NOMO-1 treated with dmso at 0.1 percent for 144 hours (cell line): ENCODE measurements around the gene CENPX.

ENCODE experiments used
- DNase-seq: peaks from one replicate; lab custom pipeline; 2025; ENCODE audit not compliant: unreplicated experiment; lab: John Stamatoyannopoulos, UW

The CENPX gene

DNA sequence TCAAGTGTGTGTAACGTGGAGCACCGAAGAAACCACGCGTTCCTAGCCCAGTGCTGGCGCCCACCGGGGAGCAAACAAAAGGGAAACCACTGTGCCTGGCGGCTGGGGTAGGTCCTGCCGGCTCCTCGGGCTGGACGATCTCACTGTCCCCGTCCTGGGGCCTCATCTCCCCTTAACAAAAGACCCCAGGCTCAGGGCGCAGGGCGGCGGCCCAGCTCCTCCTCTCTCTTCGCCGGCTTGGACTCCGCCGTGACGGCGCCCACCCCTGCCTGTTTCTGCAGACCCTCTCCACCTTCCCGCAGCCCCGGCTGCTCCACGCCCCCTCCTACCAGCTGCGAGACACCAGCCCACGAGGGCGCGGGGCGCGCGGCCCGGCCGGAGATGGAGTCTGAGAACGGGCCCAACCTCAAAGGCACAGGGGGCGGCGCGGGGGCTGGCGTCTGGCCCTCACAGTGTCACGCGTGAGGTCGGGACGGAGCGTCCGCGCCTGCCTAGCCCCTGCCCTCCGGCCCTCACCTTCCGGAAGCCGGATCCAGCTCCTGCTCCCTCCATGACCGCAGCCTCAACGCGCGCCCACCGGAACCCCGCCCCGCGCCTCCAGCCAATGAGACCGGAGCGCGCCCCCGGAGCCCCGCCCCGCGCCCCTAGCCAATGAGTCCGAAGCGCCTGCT lies at the start of gene CENPX:
CENPX (minus strand) TSS at position 569 of the 671 bp plus-strand sequence; CDS start at position 552, 17 bp downstream.
- DNase-seq, result no peak

DNA sequence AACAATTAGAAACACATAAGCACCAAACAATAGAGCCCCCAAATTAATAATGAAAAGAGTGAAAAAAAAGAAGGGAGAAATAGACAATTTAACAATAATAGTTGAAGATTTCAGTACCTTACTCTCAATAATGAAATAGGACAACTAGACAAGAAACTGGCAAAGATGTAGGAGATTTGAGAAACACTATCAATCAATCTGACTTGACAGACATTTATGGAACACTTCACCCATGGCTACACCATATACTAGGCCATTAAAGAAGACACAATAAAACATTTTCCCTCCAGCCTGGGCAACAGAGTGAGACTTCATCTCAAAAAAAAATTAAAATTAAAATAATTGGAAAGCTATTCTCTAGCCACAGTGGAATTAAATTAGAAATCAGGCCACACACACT lies 47.9 kb upstream of the CENPX start:
- DNase-seq, result no peak

DNA sequence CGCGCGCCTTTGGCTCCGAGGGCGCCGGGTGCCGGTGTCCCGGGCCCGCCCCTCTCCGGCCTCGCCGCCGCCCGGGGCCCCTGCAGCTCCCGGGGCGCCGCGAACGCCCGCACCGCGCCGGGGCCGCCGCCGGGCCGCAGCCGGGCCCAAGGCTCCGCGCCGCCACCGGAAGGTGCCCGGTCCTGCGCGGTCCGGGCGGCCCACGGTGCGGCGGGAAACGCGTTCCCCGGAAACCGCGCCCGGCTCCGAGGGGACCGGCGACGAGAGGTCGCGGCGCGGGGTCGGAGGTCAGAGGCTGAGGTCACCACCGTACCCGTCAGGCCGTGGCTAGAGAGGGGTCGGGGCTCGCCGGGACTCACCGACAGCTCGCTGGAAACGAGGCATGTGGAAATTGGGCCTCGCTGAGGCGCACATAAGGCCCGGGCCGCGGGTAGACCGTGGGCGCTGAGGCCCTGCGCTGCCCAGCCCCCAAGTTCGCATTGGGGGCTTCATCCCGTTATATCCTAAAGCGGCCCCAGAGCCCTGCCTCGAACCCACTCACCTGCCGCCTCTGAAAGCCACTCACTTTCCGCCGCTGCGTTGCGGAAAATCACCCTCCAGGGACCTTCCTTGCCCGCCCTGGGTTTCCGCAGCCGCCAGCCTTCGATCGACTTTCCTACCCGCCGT lies 43.1 kb upstream of the CENPX start, which contains the start of gene DUS1L:
DUS1L (minus strand) TSS at position 167 of the 666 bp plus-strand sequence. CDS start 745 bp downstream, outside the sequence.
- peak; percentile 30 for DNase-seq

DNA sequence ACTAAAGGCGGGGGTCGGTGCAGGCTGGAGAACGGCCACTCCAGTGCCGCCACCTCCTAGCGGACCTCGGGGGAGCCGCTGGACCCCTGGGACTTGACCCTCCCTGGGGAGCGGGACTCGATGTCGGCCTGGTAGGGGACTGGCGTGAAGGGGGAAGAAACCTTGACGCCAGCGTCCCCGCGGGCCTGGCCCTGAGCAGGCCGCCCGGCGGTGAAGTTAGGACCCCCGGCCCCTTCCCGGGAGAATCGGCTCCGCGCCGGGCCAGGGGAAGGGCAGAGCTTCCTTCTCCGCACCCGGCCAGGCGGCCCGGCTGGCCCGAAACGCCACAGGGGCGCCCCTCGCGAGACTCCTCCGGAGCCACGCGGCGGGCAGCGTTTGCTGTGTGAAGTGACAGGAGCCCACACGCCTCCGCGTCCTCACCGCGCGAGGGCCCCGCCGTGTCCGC lies 42.5 kb upstream of the CENPX start:
- no peak for DNase-seq

DNA sequence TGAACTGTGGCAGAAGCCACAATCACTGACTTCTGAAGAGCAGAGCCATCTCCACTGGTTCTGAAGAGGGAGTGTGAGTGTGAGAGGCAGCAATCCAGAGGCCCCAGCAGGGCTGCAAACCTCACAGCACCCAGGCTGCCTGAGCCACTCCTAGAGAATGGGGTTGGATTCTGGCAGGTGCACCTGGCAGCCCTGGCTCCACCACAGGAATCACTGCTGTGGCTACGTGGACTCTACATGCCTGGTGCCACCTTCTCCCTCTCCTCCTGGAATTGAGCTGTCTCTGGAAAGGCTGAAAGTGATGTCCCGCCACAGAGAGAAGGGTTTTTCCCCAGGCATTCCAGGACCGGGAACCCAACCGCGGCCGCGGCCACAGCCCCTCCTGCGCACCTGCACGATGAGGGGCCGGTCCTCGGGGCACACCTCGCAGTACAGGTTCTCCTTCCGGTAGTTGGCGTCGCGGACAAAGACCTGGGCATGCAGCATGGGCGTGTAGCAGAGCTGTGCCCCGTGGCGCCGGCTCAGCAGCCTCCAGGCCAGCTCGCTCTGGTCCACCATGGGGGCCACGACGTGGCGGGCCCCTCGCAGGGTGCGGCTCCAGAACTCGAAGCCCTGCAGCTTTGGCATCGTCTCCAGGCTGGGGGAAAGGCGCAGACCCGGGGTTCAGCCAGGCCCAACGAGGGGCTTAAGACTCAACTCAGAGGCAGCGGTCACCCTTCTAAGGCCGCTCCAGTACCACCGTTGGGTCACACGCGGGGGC lies 41.9 kb upstream of the CENPX start:
- no peak for DNase-seq

DNA sequence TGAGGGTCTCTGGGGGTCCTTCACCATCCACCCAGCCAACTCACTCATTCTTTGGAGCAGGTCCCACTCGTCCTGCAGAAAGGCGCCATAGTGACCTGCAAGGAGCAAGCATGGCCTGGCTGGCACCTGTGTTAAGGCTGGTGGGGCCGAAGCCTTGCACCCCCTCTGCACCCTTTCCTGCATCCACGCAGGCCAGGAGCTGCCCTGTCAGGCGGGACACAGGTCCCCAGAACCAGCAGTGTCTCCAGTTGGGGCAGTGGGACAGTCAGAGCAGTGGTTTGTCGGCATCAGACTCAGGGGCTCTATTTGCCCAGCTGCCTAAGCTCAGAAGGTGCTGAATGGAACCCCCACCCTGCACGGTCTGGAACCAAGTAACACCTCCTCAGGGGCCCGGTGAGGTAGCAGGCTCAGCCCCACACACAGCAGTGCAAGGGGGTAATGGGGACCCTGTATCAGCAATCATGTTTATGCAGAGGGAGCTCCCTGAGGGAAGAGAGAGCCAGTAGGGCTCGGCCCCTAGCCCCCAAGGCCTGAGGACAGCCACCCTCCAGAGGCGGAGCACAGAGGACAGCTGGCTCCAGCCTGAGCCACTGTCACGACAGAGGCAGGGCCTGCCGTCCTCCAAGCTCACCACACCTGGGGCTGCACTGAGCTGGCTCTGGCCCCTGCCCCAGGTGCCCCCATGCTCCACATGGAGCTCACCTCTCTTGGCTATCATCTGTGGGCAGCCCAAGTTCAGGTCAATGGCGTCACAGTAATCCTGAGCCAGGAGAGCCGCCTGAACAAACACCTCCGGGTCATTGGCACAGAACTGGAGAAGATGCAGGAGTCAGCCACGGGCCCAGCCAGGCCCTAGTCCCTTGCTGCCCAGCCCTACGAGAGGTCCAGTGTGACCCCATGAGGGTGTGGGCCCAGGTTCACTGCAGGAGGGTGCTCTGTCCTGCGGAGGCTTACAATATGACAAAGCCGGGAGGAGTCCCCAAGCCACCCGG lies 41.0 kb upstream of the CENPX start:
- no peak for DNase-seq

DNA sequence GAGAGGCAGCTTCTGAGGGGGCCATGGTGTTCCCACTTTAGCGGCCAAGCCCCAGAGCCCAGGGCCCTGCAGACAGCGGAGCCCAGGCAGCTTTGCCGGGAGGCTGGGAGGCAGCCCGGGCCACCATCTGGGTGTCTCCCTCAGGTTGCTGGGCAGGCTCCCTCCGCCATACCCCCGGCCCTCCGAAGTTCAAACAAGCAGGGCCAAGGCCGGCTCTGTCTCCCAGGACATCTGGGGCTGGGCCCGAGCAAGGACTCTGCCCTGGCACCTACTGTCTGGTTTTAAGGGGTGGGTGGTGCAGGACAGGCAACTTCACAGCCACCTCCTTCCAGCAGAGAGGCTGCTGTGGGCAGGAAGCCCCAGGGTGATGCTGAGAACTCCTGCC lies 40.3 kb upstream of the CENPX start:
- no peak for DNase-seq

DNA sequence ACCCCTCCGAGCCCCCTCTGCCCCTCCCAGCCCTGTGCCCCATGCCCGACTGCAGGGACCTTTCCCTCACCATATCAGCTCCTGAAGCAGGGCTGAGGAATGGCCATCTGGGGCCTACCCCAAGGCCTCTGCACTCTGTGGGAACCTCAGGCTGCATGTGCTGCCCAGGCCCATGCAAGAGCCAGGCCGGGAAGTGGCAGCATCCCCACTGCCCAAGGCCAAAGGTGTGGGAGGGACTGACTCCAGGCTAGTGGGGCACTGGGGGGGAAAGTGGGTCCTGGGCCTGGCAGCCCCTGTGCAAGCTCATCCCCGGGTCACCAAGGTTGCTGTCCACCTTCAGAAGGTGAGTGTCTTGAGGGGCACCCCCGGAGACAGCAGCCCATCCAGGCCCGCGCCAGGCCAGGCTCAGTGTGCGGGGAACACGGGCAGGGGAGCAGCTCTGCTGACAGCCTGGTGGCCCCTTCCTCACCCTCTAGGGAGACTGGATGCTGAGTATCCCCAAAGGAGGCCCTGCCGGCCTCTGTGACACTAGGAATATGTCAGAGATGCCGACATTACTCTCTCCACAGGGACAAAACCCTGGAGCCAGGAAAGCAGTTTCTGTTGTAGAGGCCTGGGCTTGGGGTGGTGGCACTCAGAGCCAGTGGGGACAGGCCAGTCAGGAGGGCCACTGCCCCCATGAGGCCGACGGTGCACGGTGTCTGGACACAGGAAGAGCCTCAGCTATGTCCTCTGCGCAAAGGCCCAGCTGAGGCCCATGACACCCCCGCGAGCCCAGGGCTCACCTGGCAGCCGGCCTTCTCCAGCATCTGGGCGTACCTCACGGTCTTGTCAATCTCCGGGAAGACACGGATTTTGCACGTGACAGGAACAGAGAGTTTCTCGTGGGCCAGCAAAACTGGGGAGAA lies 39.7 kb upstream of the CENPX start:
- DNase-seq, result no peak

DNA sequence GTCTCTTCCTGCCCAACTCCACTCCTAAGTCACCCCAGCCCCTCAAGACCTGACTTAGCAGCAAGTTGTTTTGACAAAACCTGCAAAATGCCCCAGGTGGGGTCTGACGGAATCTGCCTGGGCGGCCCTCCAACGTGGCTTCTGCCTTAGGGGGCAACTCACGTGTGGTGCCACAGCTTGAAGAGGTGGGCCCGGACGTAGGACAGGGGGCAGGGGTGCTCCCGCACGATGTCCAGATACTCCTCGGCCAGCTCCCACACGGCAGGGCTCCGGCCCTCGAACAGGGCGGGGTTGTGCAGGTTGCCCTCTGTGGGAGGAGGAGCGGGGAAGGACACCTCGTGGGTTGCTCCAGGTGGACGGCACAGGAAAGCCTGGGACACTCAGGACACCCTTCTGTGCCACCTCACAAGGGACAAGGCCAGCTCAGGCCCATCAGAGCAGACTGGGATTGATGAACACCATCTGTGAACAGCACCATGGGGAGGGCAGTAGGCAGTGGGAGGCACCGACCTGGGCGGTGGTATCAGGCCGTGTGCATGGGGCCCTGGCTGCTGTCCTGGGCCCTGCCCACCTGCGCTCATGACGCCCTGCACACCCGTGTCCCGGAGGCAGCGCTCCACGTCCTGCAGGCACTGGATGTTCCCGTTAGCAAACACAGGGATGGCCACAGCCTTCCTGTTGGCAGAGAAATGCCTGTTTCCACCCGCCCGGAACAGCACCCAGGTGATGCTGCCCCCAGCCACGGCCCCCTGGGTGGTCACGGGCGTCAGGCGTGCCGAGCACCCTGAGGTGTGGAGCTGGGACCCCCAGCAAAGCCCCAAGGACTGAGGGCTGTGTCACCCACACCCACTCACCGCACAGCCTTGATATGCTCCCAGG lies 38.6 kb upstream of the CENPX start:
- DNase-seq, result no peak

DNA sequence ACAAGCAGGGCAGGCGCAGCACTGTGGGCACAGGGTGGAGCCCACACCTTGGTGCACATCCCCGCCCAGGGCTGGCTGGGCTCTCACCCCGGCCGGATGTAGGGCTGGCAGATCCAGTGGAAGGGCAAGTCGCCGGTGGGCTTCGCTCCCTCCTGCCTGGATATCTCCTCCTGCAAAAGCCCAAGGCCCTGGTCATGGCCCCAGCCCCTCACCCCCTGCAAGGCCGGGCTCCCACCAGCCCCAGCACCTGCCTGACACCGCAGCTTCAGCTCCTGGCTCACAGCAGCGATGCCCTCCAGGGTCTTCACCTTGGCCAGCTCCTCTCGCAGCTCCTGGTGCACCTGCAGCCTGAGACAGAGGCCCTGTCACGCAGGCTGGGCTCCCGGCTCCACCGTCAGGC lies 37.9 kb upstream of the CENPX start:
- DNase-seq, result no peak

DNA sequence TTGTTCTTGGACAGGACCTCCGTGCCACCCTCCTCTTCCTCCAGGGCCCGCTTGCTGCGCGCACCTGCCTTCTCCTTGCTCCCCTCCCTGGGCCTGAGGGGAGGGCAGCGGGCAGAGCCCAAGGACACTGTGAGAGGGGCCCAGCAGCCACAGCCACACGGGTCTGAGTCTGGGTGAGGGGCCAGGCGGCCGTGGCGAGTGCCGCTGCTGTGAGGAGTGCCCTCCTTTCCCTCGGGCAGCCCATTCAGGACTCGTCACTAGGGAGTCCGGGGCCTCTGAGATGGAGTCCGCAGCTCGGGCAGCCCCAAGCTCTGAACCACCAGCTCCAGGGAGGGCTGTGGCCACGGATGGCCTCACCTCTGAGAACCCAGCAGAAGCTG lies 37.3 kb upstream of the CENPX start:
- DNase-seq, result no peak

DNA sequence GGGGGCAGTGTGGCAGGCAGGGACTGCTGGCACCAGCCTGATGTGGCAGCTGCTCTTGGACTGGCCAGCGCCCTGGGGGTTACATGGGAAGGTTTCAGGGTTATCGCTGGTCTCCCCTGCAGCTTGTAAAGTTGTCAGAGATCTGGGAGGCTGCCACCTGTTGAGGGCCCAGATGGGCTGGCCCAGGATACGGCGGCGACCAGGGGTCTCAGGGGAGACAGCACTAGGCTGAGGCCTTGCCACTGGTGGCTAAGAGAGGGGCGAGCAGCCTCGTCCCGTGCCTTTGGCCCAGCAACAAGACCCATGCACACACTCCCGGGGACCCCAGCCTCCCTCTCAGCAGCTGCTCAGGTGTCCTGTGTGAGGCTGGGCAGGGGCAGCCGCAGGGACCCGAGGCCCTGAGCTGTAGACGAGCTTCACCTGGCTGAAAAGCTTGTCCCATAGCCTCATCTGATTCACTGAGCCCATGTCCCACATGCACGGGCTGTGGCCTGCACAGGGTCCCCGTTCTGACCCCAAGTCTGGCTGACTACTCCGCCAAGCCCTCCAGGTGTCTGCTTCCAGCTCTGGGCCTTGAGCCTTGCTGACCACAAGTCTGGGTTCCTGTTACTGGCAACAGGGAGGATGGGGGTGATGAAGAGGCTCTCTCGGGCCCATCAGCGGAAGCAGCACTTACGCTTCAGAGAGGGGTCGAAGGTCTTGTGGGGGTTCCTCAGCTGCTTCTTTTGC lies 36.8 kb upstream of the CENPX start:
- DNase-seq, result no peak

DNA sequence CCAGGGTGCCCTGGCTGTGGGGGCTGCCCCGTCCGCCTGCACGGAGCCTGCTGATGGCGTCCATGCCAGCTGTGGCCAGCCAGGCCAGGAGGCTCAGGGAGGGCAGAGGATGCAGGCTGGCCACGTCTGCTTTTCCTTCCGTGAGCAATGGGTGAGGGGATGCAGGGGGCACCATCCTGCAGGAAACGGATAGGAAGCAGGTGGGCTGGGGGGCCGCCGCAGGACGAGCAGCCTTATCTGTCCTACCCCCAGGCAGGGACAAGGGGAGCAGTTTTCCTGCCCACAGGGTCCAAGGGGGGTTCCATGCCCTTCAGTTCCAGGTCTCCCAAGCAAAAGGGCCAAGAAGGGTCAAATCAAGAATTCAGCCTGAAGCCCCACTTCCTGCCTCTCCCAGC lies 36.2 kb upstream of the CENPX start:
- DNase-seq, result no peak

DNA sequence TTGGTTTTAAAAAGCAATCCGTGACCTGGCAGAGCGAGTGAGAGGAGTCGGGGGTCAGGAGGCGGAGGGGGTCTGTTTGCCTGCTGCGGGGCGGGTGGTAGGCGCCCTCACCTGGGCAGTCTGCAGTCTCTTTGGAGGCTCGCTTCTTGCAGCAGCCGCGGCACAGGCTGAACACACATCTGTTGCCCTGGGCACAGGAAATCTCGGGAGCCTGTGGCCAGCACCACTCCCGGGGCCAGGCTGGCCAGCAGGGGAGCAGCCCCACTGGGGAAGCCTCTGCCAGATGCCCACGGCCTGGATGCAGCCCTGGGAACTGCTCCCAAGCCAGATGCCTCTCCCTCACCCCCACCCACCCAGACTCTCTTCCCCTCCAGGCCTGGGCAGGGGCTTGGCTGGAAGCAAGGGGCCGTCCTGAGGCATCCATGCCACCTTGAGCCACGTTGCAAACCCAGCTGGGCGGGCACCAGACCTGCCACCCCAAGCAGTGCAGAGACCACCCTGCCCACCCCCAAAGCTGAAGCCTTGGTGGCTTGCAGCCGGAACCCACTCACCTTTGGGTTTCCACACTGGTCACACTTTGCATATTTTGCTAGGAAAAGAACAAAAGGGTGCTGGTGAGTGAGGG lies 35.7 kb upstream of the CENPX start:
- no peak for DNase-seq

DNA sequence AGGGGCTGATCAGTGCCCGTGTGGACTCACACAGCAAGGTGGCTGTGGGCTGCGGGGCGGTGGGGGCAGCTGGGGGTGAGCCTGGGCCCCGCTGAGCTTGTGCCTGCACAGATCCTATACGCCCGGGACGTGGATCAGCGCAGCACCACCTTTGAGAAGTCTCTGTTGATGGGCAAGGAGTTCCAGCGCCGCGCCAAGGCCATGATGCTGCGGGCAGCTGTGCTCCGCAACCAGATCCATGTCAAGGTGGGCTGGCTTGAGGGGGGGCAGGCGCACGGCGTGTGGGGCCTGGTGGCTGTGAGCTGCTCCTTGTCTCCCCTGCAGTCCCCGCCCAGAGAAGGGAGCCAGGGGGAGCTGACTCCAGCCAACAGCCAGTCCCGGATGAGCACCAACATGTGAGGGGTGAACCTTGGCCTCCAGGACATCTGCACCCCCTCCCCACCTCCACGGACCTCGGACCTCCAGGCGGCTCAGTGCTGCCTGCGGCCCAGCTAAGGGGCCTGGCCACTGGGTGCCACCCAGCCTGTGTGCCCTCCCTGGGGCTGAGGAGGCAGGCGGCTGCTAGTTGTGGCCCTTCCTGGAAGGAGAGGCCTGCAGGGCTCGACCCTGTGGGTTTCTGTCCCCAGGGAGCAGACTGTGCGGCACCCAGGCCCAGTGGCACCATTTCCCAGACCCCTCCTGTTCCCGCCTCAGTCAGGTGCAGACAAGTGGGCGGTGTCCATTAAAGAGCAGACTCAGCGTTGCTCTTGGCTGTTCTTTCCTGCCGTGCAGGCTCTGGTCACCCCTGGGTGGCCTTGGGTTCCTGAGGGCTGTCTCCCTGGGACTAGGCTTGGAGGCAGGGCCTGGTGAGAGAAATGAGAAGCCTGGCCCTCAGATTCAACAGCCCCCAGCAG lies 34.3 kb upstream of the CENPX start:
- DNase-seq, result no peak

DNA sequence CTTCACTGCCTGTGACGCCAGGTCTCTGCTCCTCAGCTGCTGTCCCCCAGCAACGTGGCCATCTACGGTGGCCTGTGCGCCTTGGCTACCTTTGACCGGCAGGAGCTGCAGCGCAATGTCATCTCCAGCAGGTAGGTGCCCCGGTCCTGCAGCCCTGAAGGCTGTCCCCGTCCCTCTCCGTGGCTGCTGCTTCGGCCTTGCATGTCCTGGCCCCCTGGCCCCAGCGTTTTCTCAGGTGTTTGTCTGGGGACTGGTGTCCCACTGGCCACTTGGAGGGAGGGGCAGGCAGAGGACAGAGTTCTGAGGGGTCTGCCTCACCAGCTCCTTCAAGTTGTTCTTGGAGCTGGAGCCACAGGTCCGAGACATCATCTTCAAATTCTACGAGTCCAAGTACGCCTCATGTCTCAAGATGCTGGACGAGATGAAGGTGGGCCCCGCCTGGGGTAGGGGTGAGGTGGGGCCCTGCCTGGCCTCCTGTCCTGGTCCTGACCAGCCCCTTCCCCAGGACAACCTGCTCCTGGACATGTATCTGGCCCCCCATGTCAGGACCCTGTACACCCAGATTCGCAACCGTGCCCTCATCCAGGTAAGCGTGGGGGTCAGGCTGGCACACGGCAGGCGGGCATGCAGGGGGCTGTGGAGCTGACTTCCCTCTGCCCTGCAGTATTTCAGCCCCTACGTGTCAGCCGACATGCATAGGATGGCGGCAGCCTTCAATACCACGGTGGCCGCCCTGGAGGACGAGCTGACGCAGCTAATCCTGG lies 33.5 kb upstream of the CENPX start:
- no peak for DNase-seq
